GM18508 (cell line): ENCODE data around the gene LMBR1L.

Source experiments
- ATAC-seq: cut with Tn5 transposase; IDR thresholded peaks from one replicate; pipeline ENCODE4 v1.9.1; 2021; ENCODE audit warnings: moderate number of reproducible peaks; ENCODE audit not compliant: insufficient read depth, unreplicated experiment

The LMBR1L gene

GRCh38 chr12:49057888-49058287, 52.8 kb downstream of the LMBR1L start:
- no peak for ATAC-seq

GRCh38 chr12:49055978-49056754, 54.5 kb downstream of the LMBR1L start:
- peak; percentile 51 for ATAC-seq

GRCh38 chr12:49055092-49055491, 55.6 kb downstream of the LMBR1L start:
- no peak for ATAC-seq

- ATAC-seq: no peak
These were observed 56.1 kb downstream of the LMBR1L start for GRCh38 chr12:49054524-49054923.

GRCh38 chr12:49054096-49054495, 56.6 kb downstream of the LMBR1L start:
- ATAC-seq: no peak

GRCh38 chr12:49052451-49053208, 58.0 kb downstream of the LMBR1L start:
- ATAC-seq: no peak

GRCh38 chr12:49051777-49052438, 58.7 kb downstream of the LMBR1L start:
- no peak for ATAC-seq

GRCh38 chr12:49051373-49051764, 59.3 kb downstream of the LMBR1L start:
- ATAC-seq: no peak

GRCh38 chr12:49050507-49051372, 59.9 kb downstream of the LMBR1L start:
- no peak for ATAC-seq

- ATAC-seq: no peak
These were observed 61.0 kb downstream of the LMBR1L start for GRCh38 chr12:49049566-49050224.

- ATAC-seq: no peak
These were observed 61.7 kb downstream of the LMBR1L start for GRCh38 chr12:49048953-49049352.
